Neural cell (in vitro differentiated cells): ENCODE results near the gene BHLHE23. TPM values are rescaled to one million over a fixed set of nuclear protein-coding genes. Genes with fewer than 3 reads are reported as not detected.

ENCODE experiments used
- H2AFZ ChIP-seq: fragments of 200-600, 300-800 bp; sonication (generic), shearing (Covaris generic); 2 replicates; pipeline ENCODE4 v1.6.0; 2014; ENCODE audit warnings: low read depth, mild to moderate bottlenecking, antibody characterized with exemption, low read length, moderate library complexity
- H3F3A ChIP-seq: fragments of 200-600 bp; shearing (Covaris generic); 2 replicates; pipeline ENCODE4 v1.6.1; 2016; ENCODE audit warnings: mild to moderate bottlenecking, moderate library complexity, mixed read lengths, antibody characterized with exemption, low read length; ENCODE audit not compliant: insufficient read depth, poor library complexity, severe bottlenecking
- H3K27ac ChIP-seq: fragments of 200-600, 300-800 bp; sonication (generic), shearing (Covaris generic); 2 replicates; pipeline ENCODE4 v1.5.1; 2014; ENCODE audit warnings: mild to moderate bottlenecking, low read length, moderate library complexity
- H3K27me3 ChIP-seq: fragments of 300-800, 200-600 bp; sonication (generic), shearing (Covaris generic); 2 replicates; pipeline ENCODE4 v1.6.0; 2014; ENCODE audit warnings: mild to moderate bottlenecking, low read depth, low read length, moderate library complexity; ENCODE audit not compliant: insufficient read depth
- H3K36me3 ChIP-seq: fragments of 300-800, 200-600 bp; sonication (generic), shearing (Covaris generic); 2 replicates; pipeline ENCODE4 v1.5.1; 2014; ENCODE audit warnings: mild to moderate bottlenecking, antibody characterized with exemption, low read length, moderate library complexity; ENCODE audit not compliant: insufficient read depth
- H3K4me2 ChIP-seq: fragments of 300-800, 200-600 bp; sonication (generic), shearing (Covaris generic); 2 replicates; pipeline ENCODE4 v1.6.0; 2014; ENCODE audit warnings: mild to moderate bottlenecking, low read length
- H3K4me3 ChIP-seq: fragments of 300-800, 200-600 bp; sonication (generic), shearing (Covaris generic); 2 replicates; pipeline ENCODE4 v1.5.1; 2014; ENCODE audit warnings: mild to moderate bottlenecking, low read length, moderate library complexity
- H3K79me2 ChIP-seq: fragments of 200-600 bp; shearing (Covaris generic); replicated peaks from 2 replicates; pipeline ENCODE4 v1.6.0; 2014; ENCODE audit warnings: mild to moderate bottlenecking, low read length, moderate library complexity; ENCODE audit not compliant: insufficient read depth
- H3K9ac ChIP-seq: fragments of 300-800, 200-600 bp; sonication (generic), shearing (Covaris generic); 2 replicates; pipeline ENCODE4 v1.6.1; 2016; ENCODE audit warnings: mild to moderate bottlenecking, low read length, mixed read lengths
- H3K9me2 ChIP-seq: fragments of 200-600 bp; shearing (Covaris generic); 2 replicates; pipeline ENCODE4 v1.6.1; 2016; ENCODE audit warnings: mild to moderate bottlenecking, low read length, mixed read lengths; ENCODE audit not compliant: insufficient read depth
- H3K9me3 ChIP-seq: fragments of 200-600, 300-800 bp; sonication (generic), shearing (Covaris generic); 2 replicates; pipeline ENCODE4 v1.6.1; 2016; ENCODE audit warnings: mild to moderate bottlenecking, mixed run types, low read length, moderate library complexity, mixed read lengths
- H4K20me1 ChIP-seq: fragments of 200-600 bp; shearing (Covaris generic); 2 replicates; pipeline ENCODE4 v1.6.1; 2016; ENCODE audit warnings: mild to moderate bottlenecking, mixed run types; ENCODE audit not compliant: insufficient read depth
- CTCF ChIP-seq: fragments of 450-650 bp; IDR thresholded peaks from 2 replicates; pipeline ENCODE4 v1.5.1; 2014; ENCODE audit warnings: antibody characterized with exemption, mild to moderate bottlenecking, moderate library complexity; ENCODE audit not compliant: poor library complexity, severe bottlenecking
- EP300 ChIP-seq: fragments of 450-650 bp; conservative IDR thresholded peaks from 2 replicates; pipeline ENCODE4 v1.6.1; 2014; ENCODE audit warnings: antibody characterized with exemption, mild to moderate bottlenecking, moderate library complexity; ENCODE audit not compliant: poor library complexity, severe bottlenecking
- EZH2 ChIP-seq: fragments of 200-600, 300-800 bp; shearing (Covaris generic), sonication (generic); IDR thresholded peaks from 2 replicates; pipeline ENCODE4 v1.6.1; 2014; ENCODE audit warnings: antibody characterized with exemption, low read length, borderline replicate concordance, mild to moderate bottlenecking; ENCODE audit not compliant: insufficient read depth, poor library complexity, severe bottlenecking
- MXI1 ChIP-seq: fragments of 450-650 bp; conservative IDR thresholded peaks from 2 replicates; pipeline ENCODE4 v1.6.1; 2014; ENCODE audit warnings: antibody characterized with exemption, mild to moderate bottlenecking; ENCODE audit not compliant: poor library complexity, severe bottlenecking
- POLR2AphosphoS5 ChIP-seq: IDR thresholded peaks from 2 replicates; pipeline ENCODE4 v1.6.1; 2012
- RAD21 ChIP-seq: fragments of 450-650 bp; conservative IDR thresholded peaks from 2 replicates; pipeline ENCODE4 v1.6.1; 2014; ENCODE audit warnings: antibody characterized with exemption, mild to moderate bottlenecking, moderate library complexity
- REST ChIP-seq: IDR thresholded peaks from 2 replicates; pipeline ENCODE4 v1.6.1; 2012; ENCODE audit warnings: borderline replicate concordance
- SMC3 ChIP-seq: fragments of 450-650 bp; conservative IDR thresholded peaks from 2 replicates; pipeline ENCODE4 v1.6.1; 2014; ENCODE audit warnings: antibody characterized with exemption, mild to moderate bottlenecking, moderate library complexity; ENCODE audit not compliant: poor library complexity
- TAF1 ChIP-seq: IDR thresholded peaks from 2 replicates; pipeline ENCODE4 v1.6.1; 2012; ENCODE audit warnings: low read depth
- polyA plus RNA-seq: library from polyadenylated mRNA; depleted of rRNA; stranded (reverse); fragments of >200 nt; gene quantifications from 2 replicates; pipeline ENCODE4 v1.2.3, GENCODE V29; 2014

BHLHE23 gene
- polyA plus RNA-seq, 1 donor from 2014 or later: not detected

- H3K9me2 ChIP-seq: no peaks in the 10 kb centered on the region
- H3K4me2 ChIP-seq: no peak overlapping the region
- H3K9me3 ChIP-seq: no peaks in the 10 kb centered on the region
- H3K79me2 ChIP-seq: no peaks in the 10 kb centered on the region
- TF ChIP-seq RAD21 (no peak), TAF1 (no peak), REST (no peak), POLR2AphosphoS5 (no peak), EP300 (no peak), MXI1 (no peak), SMC3 (no peak), EZH2 (no peak), CTCF (no peak)
- H3K27me3 ChIP-seq: no peaks in the 10 kb centered on the region
- no peak overlapping the region for H3K4me3 ChIP-seq
- H3K36me3 ChIP-seq: no peaks in the 10 kb centered on the region
- H3K9ac ChIP-seq: no peak overlapping the region
- no peaks in the 10 kb centered on the region for H3F3A ChIP-seq
- no peak overlapping the region for H2AFZ ChIP-seq
- H3K27ac ChIP-seq: no peak overlapping the region
- no peaks in the 10 kb centered on the region for H4K20me1 ChIP-seq
These were observed 13.9 kb upstream of the BHLHE23 start for GRCh38 chr20:63020681-63021080.

GRCh38 chr20:63017826-63018411 is 11.2 kb upstream of the BHLHE23 start:
- no peaks in the 10 kb centered on the region for H3K79me2 ChIP-seq
- H3F3A ChIP-seq: no peaks in the 10 kb centered on the region
- TF ChIP-seq TAF1: no peak
- TF ChIP-seq EZH2: no peak
- no peak for TF ChIP-seq RAD21
- TF ChIP-seq CTCF: no peak
- no peak for TF ChIP-seq MXI1
- no peak for TF ChIP-seq POLR2AphosphoS5
- no peak for TF ChIP-seq REST
- no peak for TF ChIP-seq EP300
- TF ChIP-seq SMC3: no peak
- H3K27ac ChIP-seq: no peak overlapping the region
- no peaks in the 10 kb centered on the region for H3K9me2 ChIP-seq
- H3K36me3 ChIP-seq: no peaks in the 10 kb centered on the region
- H4K20me1 ChIP-seq: no peaks in the 10 kb centered on the region
- H3K27me3 ChIP-seq: no peaks in the 10 kb centered on the region
- no peak overlapping the region for H2AFZ ChIP-seq
- no peak overlapping the region for H3K4me2 ChIP-seq
- H3K9ac ChIP-seq: no peak overlapping the region
- H3K4me3 ChIP-seq: no peak overlapping the region
- H3K9me3 ChIP-seq: peaks cover 3% of the 10 kb centered on the region
